CD14-positive monocyte (primary cell): ENCODE results near the gene BTBD9. TPM values are rescaled to one million over a fixed set of nuclear protein-coding genes. Genes with fewer than 3 reads are reported as not detected.

Source experiments
- DNase-seq, 3 donors: peaks; one replicate each; pipeline ENCODE4 v3.0.0-alpha.2; 2011 to 2022
- H2AFZ ChIP-seq: 2 replicates; pipeline ENCODE4 v1.6.0; 2012; ENCODE audit warnings: mild to moderate bottlenecking, low read depth, low read length, inconsistent platforms; ENCODE audit not compliant: insufficient read depth, poor library complexity, severe bottlenecking
- H3K27ac ChIP-seq, 2 donors: 1 replicate in 1 of 2; 2 replicates in 1 of 2; pipeline ENCODE4 v1.5.1; 2012 to 2013; ENCODE audit warnings: low read length in 2 of 2, control low read depth in 1 of 2, inconsistent platforms in 1 of 2, low read depth in 1 of 2, mild to moderate bottlenecking in 1 of 2
- H3K27me3 ChIP-seq, 2 donors: one replicate each; pipeline versions ENCODE4 v1.6.0 to v1.6.1; 2011 to 2013; ENCODE audit warnings: low read length in 2 of 2; ENCODE audit not compliant: control insufficient read depth in 2 of 2, insufficient read depth in 2 of 2
- H3K36me3 ChIP-seq, 2 donors: replicated peaks in 1 of 2; 1 replicate in 1 of 2; 2 replicates in 1 of 2; pipeline versions ENCODE4 v1.5.1 to v1.6.1; 2012 to 2013; ENCODE audit warnings: low read length in 2 of 2, control low read depth in 1 of 2, inconsistent platforms in 1 of 2, mild to moderate bottlenecking in 1 of 2; ENCODE audit not compliant: insufficient read depth in 2 of 2, control insufficient read depth in 1 of 2
- H3K4me1 ChIP-seq, 2 donors: 1 replicate in 1 of 2; 2 replicates in 1 of 2; pipeline versions ENCODE4 v1.5.1 to v1.6.1; 2012 to 2013; ENCODE audit warnings: low read length in 2 of 2, control low read depth in 1 of 2, inconsistent platforms in 1 of 2, mild to moderate bottlenecking in 1 of 2, moderate library complexity in 1 of 2; ENCODE audit not compliant: insufficient read depth in 2 of 2, control insufficient read depth in 1 of 2
- H3K4me2 ChIP-seq: replicated peaks from 2 replicates; pipeline ENCODE3; 2012; ENCODE audit warnings: low read length, moderate library complexity, mild to moderate bottlenecking; ENCODE audit not compliant: poor library complexity, severe bottlenecking; ENCODE audit errors: extremely low read depth
- H3K4me3 ChIP-seq, 3 experiments: fragments of 200-600 bp in 1 of 3; sonication (generic) in 1 of 3; replicated peaks in 1 of 3; 1 replicate in 2 of 3; 2 replicates in 1 of 3; pipeline ENCODE4 v1.5.1; 2011 to 2013; ENCODE audit warnings: low read length in 3 of 3, mild to moderate bottlenecking in 3 of 3, control low read depth in 2 of 3, low read depth in 2 of 3, inconsistent platforms in 1 of 3, moderate library complexity in 1 of 3
- H3K79me2 ChIP-seq: 2 replicates; pipeline ENCODE4 v1.6.0; 2012; ENCODE audit warnings: mild to moderate bottlenecking, control low read depth, inconsistent platforms, low read length, moderate library complexity; ENCODE audit not compliant: insufficient read depth
- H3K9ac ChIP-seq: 2 replicates; pipeline ENCODE4 v1.6.0; 2017; ENCODE audit warnings: low read length, mild to moderate bottlenecking; ENCODE audit not compliant: insufficient read depth, poor library complexity, severe bottlenecking
- H3K9me3 ChIP-seq, 2 donors: replicated peaks in 1 of 2; 1 replicate in 1 of 2; 2 replicates in 1 of 2; pipeline versions ENCODE4 v1.5.1 to v1.6.1; 2012 to 2013; ENCODE audit warnings: low read length in 2 of 2, control low read depth in 1 of 2; ENCODE audit not compliant: control insufficient read depth in 1 of 2, insufficient read depth in 1 of 2
- H4K20me1 ChIP-seq: 2 replicates; pipeline ENCODE4 v1.6.0; 2012; ENCODE audit warnings: mild to moderate bottlenecking, low read length, control low read depth, moderate library complexity; ENCODE audit not compliant: insufficient read depth
- H3K27ac Mint-ChIP-seq, 7 donors: one replicate each; pipeline ENCODE4 v1.8.0; 2020; ENCODE audit warnings: mild to moderate bottlenecking in 7 of 7, mixed read lengths in 7 of 7, moderate library complexity in 6 of 7, inconsistent platforms in 2 of 7
- H3K27me3 Mint-ChIP-seq, 3 donors: one replicate each; pipeline ENCODE4 v1.8.0; 2021 to 2022; ENCODE audit warnings: low read depth in 3 of 3, mild to moderate bottlenecking in 3 of 3, mixed read lengths in 3 of 3, moderate library complexity in 3 of 3, inconsistent platforms in 1 of 3
- H3K36me3 Mint-ChIP-seq, 2 donors: one replicate each; pipeline ENCODE4 v1.8.0; 2020; ENCODE audit warnings: mixed read lengths in 2 of 2, inconsistent platforms in 1 of 2, mild to moderate bottlenecking in 1 of 2
- H3K4me1 Mint-ChIP-seq: one replicate; pipeline ENCODE4 v1.8.0; 2020; ENCODE audit warnings: mild to moderate bottlenecking, mixed read lengths
- H3K4me3 Mint-ChIP-seq, 2 donors: one replicate each; pipeline ENCODE4 v1.8.0; 2020; ENCODE audit warnings: mild to moderate bottlenecking in 2 of 2, mixed read lengths in 2 of 2, moderate library complexity in 1 of 2
- H3K9me3 Mint-ChIP-seq, 7 donors: one replicate each; pipeline ENCODE4 v1.8.0; 2020 to 2022; ENCODE audit warnings: mixed read lengths in 7 of 7, mild to moderate bottlenecking in 6 of 7, moderate library complexity in 6 of 7, inconsistent platforms in 2 of 7
- WGBS: methylation state at CpG from one replicate; pipeline ENCODE4 v1.1.5; 2013; ENCODE audit warnings: missing lambda C conversion rate; ENCODE audit not compliant: insufficient coverage; 5-methylcytosine and 5-hydroxymethylcytosine counted together
- intact Hi-C, 2 donors: fragments of 100-400 bp; cut with micrococcal nuclease; formaldehyde crosslinking; loops; one replicate each; pipeline versions ENCODE4 v1.15.0 to v1.15.1; 2023
- polyA plus RNA-seq, 3 donors: library from polyadenylated mRNA; depleted of rRNA in 1 of 3; unstranded in 2 of 3; stranded (reverse) in 1 of 3; fragments of 300-500 nt in 2 of 3; fragments of >200 nt in 1 of 3; fragmentation: Illumina TruSeq in 2 of 3; gene quantifications; 1 replicate in 2 of 3; 2 replicates in 1 of 3; pipeline ENCODE4 v1.2.3, GENCODE V29; 2012 to 2021
- TF ChIP-seq, protein P1 (sequence below): fragments of 200-600 bp; IDR thresholded peaks from one replicate; pipeline ENCODE4 v1.8.0; 2022; ENCODE audit warnings: antibody characterized with exemption, mild to moderate bottlenecking

BTBD9 gene
- polyA plus RNA-seq, 3 donors = 5.2 to 7.5 (median 6.2) TPM

DNA sequence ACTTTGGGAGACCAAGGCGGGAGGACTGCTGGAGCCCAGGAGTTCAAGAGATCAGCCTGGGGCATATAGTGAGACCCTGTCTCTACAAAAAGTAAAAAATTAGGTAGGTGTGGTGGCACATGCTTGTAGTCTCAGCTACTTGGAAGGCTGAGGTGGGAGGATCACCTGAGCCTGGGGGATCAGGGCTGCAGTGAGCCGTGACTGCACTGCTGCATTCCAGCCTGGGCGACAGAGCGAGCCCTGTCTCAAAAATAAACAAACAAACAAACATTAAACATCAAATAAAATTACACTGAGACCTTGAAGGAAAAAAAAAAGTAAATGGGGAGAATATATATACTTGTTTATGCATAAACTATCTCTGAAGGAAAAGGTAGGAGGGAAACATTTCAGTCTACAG is 432.4 kb downstream of the BTBD9 start:
- DNase-seq = no peak
- H2AFZ ChIP-seq = no peak overlapping the region
- Mint-ChIP-seq H3K4me3 (no peak overlapping the region), H3K27ac (no peak overlapping the region), H3K9me3 (peaks cover 0 to 1% (median 0%) of the 10 kb centered on the region in 7 donors), H3K27me3 (no peaks in the 10 kb centered on the region), H3K36me3 (no peaks in the 10 kb centered on the region), H3K4me1 (no peaks in the 10 kb centered on the region)
- no peaks in the 10 kb centered on the region for H4K20me1 ChIP-seq
- no peaks in the 10 kb centered on the region for H3K27me3 ChIP-seq
- no peaks in the 10 kb centered on the region for H3K79me2 ChIP-seq
- H3K27ac ChIP-seq = no peak overlapping the region
- H3K9me3 ChIP-seq = no peaks in the 10 kb centered on the region
- no peak overlapping the region for H3K4me2 ChIP-seq
- no peak overlapping the region for H3K4me3 ChIP-seq
- no peak overlapping the region for H3K9ac ChIP-seq
- H3K36me3 ChIP-seq = no peaks in the 10 kb centered on the region
- no peaks in the 10 kb centered on the region for H3K4me1 ChIP-seq
- TF ChIP-seq, protein P1, sequence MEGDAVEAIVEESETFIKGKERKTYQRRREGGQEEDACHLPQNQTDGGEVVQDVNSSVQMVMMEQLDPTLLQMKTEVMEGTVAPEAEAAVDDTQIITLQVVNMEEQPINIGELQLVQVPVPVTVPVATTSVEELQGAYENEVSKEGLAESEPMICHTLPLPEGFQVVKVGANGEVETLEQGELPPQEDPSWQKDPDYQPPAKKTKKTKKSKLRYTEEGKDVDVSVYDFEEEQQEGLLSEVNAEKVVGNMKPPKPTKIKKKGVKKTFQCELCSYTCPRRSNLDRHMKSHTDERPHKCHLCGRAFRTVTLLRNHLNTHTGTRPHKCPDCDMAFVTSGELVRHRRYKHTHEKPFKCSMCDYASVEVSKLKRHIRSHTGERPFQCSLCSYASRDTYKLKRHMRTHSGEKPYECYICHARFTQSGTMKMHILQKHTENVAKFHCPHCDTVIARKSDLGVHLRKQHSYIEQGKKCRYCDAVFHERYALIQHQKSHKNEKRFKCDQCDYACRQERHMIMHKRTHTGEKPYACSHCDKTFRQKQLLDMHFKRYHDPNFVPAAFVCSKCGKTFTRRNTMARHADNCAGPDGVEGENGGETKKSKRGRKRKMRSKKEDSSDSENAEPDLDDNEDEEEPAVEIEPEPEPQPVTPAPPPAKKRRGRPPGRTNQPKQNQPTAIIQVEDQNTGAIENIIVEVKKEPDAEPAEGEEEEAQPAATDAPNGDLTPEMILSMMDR = no peak
- intact Hi-C loops = no loop called here
- 100% methylated on average over 1 of the region's 4 CpGs for WGBS

DNA sequence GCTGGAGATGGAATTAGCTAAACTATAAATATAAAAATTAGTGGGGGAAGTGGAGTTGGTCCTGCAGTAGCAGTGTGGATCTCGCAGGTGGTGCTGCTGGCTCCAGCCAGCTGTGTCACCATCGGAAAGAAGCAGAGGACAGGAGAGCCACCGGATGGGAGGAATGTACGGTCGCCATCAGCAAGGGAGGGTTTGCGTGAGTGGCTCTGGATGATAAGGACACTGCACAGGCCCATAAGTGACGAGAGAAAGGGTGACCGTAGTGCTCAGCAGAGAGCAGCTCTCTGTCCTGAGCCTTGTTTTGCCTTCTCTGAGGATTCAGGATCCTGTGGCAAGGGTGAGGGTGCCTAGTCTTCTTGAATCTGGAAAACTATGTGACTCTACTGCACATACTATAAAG is 441.5 kb downstream of the BTBD9 start:
- Histone ChIP-seq H4K20me1 (no peaks in the 10 kb centered on the region), H3K9me3 (no peaks in the 10 kb centered on the region), H3K4me3 (no peak overlapping the region), H3K79me2 (no peaks in the 10 kb centered on the region), H2AFZ (no peak overlapping the region), H3K9ac (no peak overlapping the region), H3K4me1 (no peaks in the 10 kb centered on the region), H3K4me2 (no peak overlapping the region), H3K36me3 (no peaks in the 10 kb centered on the region), H3K27me3 (no peaks in the 10 kb centered on the region), H3K27ac (no peak overlapping the region)
- Mint-ChIP-seq H3K4me1 (no peaks in the 10 kb centered on the region), H3K4me3 (no peak overlapping the region), H3K27ac (peak overlapping the region in 1 of 7 donors; percentile 26), H3K27me3 (no peaks in the 10 kb centered on the region), H3K36me3 (no peaks in the 10 kb centered on the region), H3K9me3 (peaks cover 0 to 5% (median 2%) of the 10 kb centered on the region in 7 donors)
- DNase-seq = no peak
- intact Hi-C loops = no loop called here
- over 99% methylated on average over 6 of the region's 8 CpGs for WGBS
- TF ChIP-seq, protein P1 = no peak
